DOHH2 (cell line): ENCODE data around the gene EHMT1.

ENCODE experiments used
- H3F3A ChIP-seq: fragments of 200-600 bp; sonication (generic), shearing (Covaris generic); 2 replicates; pipeline ENCODE4 v1.6.0; 2016; ENCODE audit warnings: antibody characterized with exemption, mild to moderate bottlenecking; ENCODE audit not compliant: control insufficient read depth, insufficient read depth
- H3K27ac ChIP-seq: fragments of 200-600 bp; sonication (generic); 2 replicates; pipeline ENCODE4 v1.5.1; 2014; ENCODE audit warnings: low read depth, mild to moderate bottlenecking, low read length, moderate library complexity
- H3K27me3 ChIP-seq: fragments of 200-600 bp; sonication (generic); 2 replicates; pipeline ENCODE4 v1.6.1; 2014; ENCODE audit warnings: mild to moderate bottlenecking, low read length, mixed read lengths; ENCODE audit not compliant: control insufficient read depth
- H3K36me3 ChIP-seq: fragments of 200-600 bp; sonication (generic); 2 replicates; pipeline ENCODE4 v1.6.1; 2014; ENCODE audit warnings: mild to moderate bottlenecking, low read length, moderate library complexity, mixed read lengths; ENCODE audit not compliant: control insufficient read depth
- H3K4me1 ChIP-seq: fragments of 200-600 bp; sonication (generic); 2 replicates; pipeline ENCODE4 v1.6.1; 2014; ENCODE audit warnings: mild to moderate bottlenecking, low read length, mixed read lengths; ENCODE audit not compliant: control insufficient read depth
- H3K4me2 ChIP-seq: fragments of 200-600 bp; sonication (generic); 2 replicates; pipeline ENCODE4 v1.6.0; 2014; ENCODE audit warnings: mild to moderate bottlenecking, low read length, moderate library complexity
- H3K4me3 ChIP-seq: fragments of 200-600 bp; sonication (generic); 2 replicates; pipeline ENCODE4 v1.5.1; 2014; ENCODE audit warnings: mild to moderate bottlenecking, low read length, mixed read lengths
- H3K79me2 ChIP-seq: fragments of 200-600 bp; sonication (generic); 2 replicates; pipeline ENCODE4 v1.6.1; 2014; ENCODE audit warnings: mild to moderate bottlenecking, low read length, mixed read lengths; ENCODE audit not compliant: control insufficient read depth
- H3K9me2 ChIP-seq: fragments of 200-600 bp; sonication (generic); replicated peaks from 2 replicates; pipeline ENCODE4 v1.6.1; 2014; ENCODE audit warnings: mild to moderate bottlenecking, low read length, mixed read lengths; ENCODE audit not compliant: control insufficient read depth
- H3K9me3 ChIP-seq: fragments of 200-600 bp; sonication (generic); 2 replicates; pipeline ENCODE4 v1.6.1; 2014; ENCODE audit warnings: antibody characterized with exemption, low read length, mixed read lengths; ENCODE audit not compliant: control insufficient read depth, insufficient read depth
- H4K20me1 ChIP-seq: fragments of 200-600 bp; sonication (generic); 2 replicates; pipeline ENCODE4 v1.6.0; 2014; ENCODE audit warnings: low read depth, mild to moderate bottlenecking, antibody characterized with exemption, low read length, moderate library complexity; ENCODE audit not compliant: control insufficient read depth, insufficient read depth
- CTCF ChIP-seq: fragments of 200-600 bp; sonication (generic); IDR thresholded peaks from one replicate; pipeline ENCODE4 v1.5.1; 2014; ENCODE audit warnings: antibody characterized with exemption, mild to moderate bottlenecking, low read depth, low read length; ENCODE audit not compliant: poor library complexity, severe bottlenecking
- EZH2phosphoT487 ChIP-seq: fragments of 200-600 bp; sonication (generic); IDR thresholded peaks from 2 replicates; pipeline ENCODE4 v1.6.1; 2017; ENCODE audit warnings: borderline replicate concordance, mild to moderate bottlenecking, antibody characterized with exemption, low read length, moderate library complexity, mixed read lengths

The EHMT1 gene

GRCh38 chr9:137873858-137874362, 255.1 kb downstream of the EHMT1 start:
- no peaks in the 10 kb centered on the region for H3K4me1 ChIP-seq
- H3K79me2 ChIP-seq = no peaks in the 10 kb centered on the region
- no peak overlapping the region for H3K27ac ChIP-seq
- no peak overlapping the region for H3K4me2 ChIP-seq
- H3K36me3 ChIP-seq = no peaks in the 10 kb centered on the region
- no peaks in the 10 kb centered on the region for H3K9me2 ChIP-seq
- no peak for TF ChIP-seq CTCF
- TF ChIP-seq EZH2phosphoT487 = no peak
- no peaks in the 10 kb centered on the region for H4K20me1 ChIP-seq
- H3K4me3 ChIP-seq = no peak overlapping the region
- no peaks in the 10 kb centered on the region for H3K27me3 ChIP-seq
- no peaks in the 10 kb centered on the region for H3F3A ChIP-seq
- H3K9me3 ChIP-seq = peaks cover 5% of the 10 kb centered on the region; the same call in 1 of the 2 replicates

GRCh38 chr9:137875354-137875753, 256.5 kb downstream of the EHMT1 start:
- Histone ChIP-seq H3K9me2 (no peaks in the 10 kb centered on the region), H3K4me1 (no peaks in the 10 kb centered on the region), H4K20me1 (no peaks in the 10 kb centered on the region), H3F3A (no peaks in the 10 kb centered on the region), H3K79me2 (no peaks in the 10 kb centered on the region), H3K27me3 (no peaks in the 10 kb centered on the region), H3K27ac (no peak overlapping the region), H3K4me3 (no peak overlapping the region), H3K9me3 (peaks cover 5% of the 10 kb centered on the region; the same call in 1 of the 2 replicates), H3K4me2 (no peak overlapping the region), H3K36me3 (no peaks in the 10 kb centered on the region)
- TF ChIP-seq CTCF (no peak), EZH2phosphoT487 (no peak)

GRCh38 chr9:137875846-137876245, 257.0 kb downstream of the EHMT1 start:
- no peak for TF ChIP-seq CTCF
- no peak for TF ChIP-seq EZH2phosphoT487
- Histone ChIP-seq H3K27me3 (no peaks in the 10 kb centered on the region), H3K9me3 (peaks cover 5% of the 10 kb centered on the region; the same call in 1 of the 2 replicates)

GRCh38 chr9:137876269-137876668, 257.5 kb downstream of the EHMT1 start:
- Histone ChIP-seq H3K27me3 (no peaks in the 10 kb centered on the region), H3K4me2 (no peak overlapping the region), H3K9me2 (no peaks in the 10 kb centered on the region), H3K79me2 (no peaks in the 10 kb centered on the region), H3K4me1 (no peaks in the 10 kb centered on the region), H3F3A (no peaks in the 10 kb centered on the region), H3K36me3 (no peaks in the 10 kb centered on the region), H3K4me3 (no peak overlapping the region), H4K20me1 (no peaks in the 10 kb centered on the region), H3K27ac (no peak overlapping the region), H3K9me3 (peaks cover 5% of the 10 kb centered on the region; the same call in 1 of the 2 replicates)
- TF ChIP-seq CTCF (no peak), EZH2phosphoT487 (no peak)

More at GRCh38 chr9:137875846-137876245, 257.0 kb downstream of the EHMT1 start:
- Histone ChIP-seq H4K20me1 (no peaks in the 10 kb centered on the region), H3K27ac (no peak overlapping the region), H3K36me3 (no peaks in the 10 kb centered on the region), H3K4me3 (no peak overlapping the region), H3K9me2 (no peaks in the 10 kb centered on the region), H3K4me2 (no peak overlapping the region), H3F3A (no peaks in the 10 kb centered on the region), H3K79me2 (no peaks in the 10 kb centered on the region), H3K4me1 (no peaks in the 10 kb centered on the region)
